PFSK-1 (cell line): ENCODE measurements around the gene ADCY2.

Experiments
- FOXP2 ChIP-seq: optimal IDR thresholded peaks from 2 replicates; pipeline ENCODE3; 2011; ENCODE audit warnings: borderline replicate concordance, control low read depth, inconsistent platforms; ENCODE audit not compliant: insufficient read depth; ENCODE audit errors: extremely low read length, extremely low read depth
- POLR2AphosphoS5 ChIP-seq: IDR thresholded peaks from 2 replicates; pipeline ENCODE4 v1.6.1; 2012; ENCODE audit warnings: low read depth, mild to moderate bottlenecking, control low read depth, low read length, moderate library complexity
- REST ChIP-seq, 2 experiments: IDR thresholded peaks; 2 replicates each; pipeline versions ENCODE4 v1.6.1 to v1.8.0; 2011 to 2012; ENCODE audit warnings: low read depth in 2 of 2, low read length in 2 of 2, control low read depth in 1 of 2, inconsistent platforms in 1 of 2, mild to moderate bottlenecking in 1 of 2, moderate library complexity in 1 of 2; ENCODE audit not compliant: insufficient read depth in 1 of 2
- SIN3A ChIP-seq: IDR thresholded peaks from 2 replicates; pipeline ENCODE4 v1.6.1; 2012; ENCODE audit warnings: mild to moderate bottlenecking, low read length, moderate library complexity, borderline replicate concordance; ENCODE audit not compliant: insufficient read depth
- TAF1 ChIP-seq: IDR thresholded peaks from 2 replicates; pipeline ENCODE4 v1.6.1; 2012; ENCODE audit warnings: low read length, control low read depth, borderline replicate concordance; ENCODE audit not compliant: insufficient read depth

GRCh38 chr5:7805379-7805778 lies 409.4 kb downstream of the ADCY2 start:
- TF ChIP-seq FOXP2 (no peak), TAF1 (no peak), POLR2AphosphoS5 (no peak), SIN3A (no peak), REST (IDR thresholded peaks at IDR 0.05; ENCODE audit: insufficient read depth in 1 of 2, low read depth in 2 of 2, low read length in 2 of 2) (no peak)
